Measurements from ENCODE around the gene DUSP1.

DUSP1 gene

GRCh38 chr5:172740428-172741205 lies 30.4 kb downstream of the DUSP1 start:
- no peak for DNase-seq (ENCODE audit: low read depth)
- TF ChIP-seq, protein P1, sequence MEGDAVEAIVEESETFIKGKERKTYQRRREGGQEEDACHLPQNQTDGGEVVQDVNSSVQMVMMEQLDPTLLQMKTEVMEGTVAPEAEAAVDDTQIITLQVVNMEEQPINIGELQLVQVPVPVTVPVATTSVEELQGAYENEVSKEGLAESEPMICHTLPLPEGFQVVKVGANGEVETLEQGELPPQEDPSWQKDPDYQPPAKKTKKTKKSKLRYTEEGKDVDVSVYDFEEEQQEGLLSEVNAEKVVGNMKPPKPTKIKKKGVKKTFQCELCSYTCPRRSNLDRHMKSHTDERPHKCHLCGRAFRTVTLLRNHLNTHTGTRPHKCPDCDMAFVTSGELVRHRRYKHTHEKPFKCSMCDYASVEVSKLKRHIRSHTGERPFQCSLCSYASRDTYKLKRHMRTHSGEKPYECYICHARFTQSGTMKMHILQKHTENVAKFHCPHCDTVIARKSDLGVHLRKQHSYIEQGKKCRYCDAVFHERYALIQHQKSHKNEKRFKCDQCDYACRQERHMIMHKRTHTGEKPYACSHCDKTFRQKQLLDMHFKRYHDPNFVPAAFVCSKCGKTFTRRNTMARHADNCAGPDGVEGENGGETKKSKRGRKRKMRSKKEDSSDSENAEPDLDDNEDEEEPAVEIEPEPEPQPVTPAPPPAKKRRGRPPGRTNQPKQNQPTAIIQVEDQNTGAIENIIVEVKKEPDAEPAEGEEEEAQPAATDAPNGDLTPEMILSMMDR (IDR thresholded peaks at IDR 0.05; ENCODE audit: control insufficient read depth, extremely low read depth, insufficient read depth), result no peak
- no peak overlapping the region for H3K4me3 ChIP-seq (ENCODE audit: low read depth, low read length)

DNA sequence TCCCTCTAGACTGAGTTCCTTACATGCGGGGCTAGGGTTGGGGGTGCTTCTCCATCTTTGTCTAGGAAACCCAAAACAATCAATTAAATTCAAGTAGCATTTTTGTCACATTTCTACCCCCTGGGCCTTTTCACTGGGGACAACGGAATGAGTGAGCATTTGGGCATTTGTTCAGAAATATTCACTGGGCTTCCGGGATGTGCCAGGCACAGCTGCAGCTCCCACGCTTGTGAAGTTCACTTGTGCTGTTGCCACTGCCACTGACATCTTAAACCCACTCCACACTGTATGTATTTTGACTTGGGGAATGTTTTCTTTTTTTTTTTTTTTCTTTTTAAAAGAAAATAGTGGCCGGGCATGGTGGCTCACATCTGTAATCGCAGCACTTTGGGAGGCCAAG lies 31.6 kb downstream of the DUSP1 start:
- DNase-seq (ENCODE audit: low read depth), result no peak
- TF ChIP-seq, protein P1 (IDR thresholded peaks at IDR 0.05; ENCODE audit: control insufficient read depth, extremely low read depth, insufficient read depth), result no peak
- H3K4me3 ChIP-seq (ENCODE audit: low read depth, low read length), result no peak overlapping the region

GRCh38 chr5:172736508-172737135 lies 34.4 kb downstream of the DUSP1 start:
- TF ChIP-seq, protein P1 (IDR thresholded peaks at IDR 0.05; ENCODE audit: control insufficient read depth, extremely low read depth, insufficient read depth), result no peak
- DNase-seq (ENCODE audit: low read depth), result no peak

GRCh38 chr5:172735141-172735831 lies 35.7 kb downstream of the DUSP1 start:
- H3K4me3 ChIP-seq (ENCODE audit: low read depth, low read length), result no peak overlapping the region
- no peak for DNase-seq (ENCODE audit: low read depth)
- TF ChIP-seq, protein P1 (IDR thresholded peaks at IDR 0.05; ENCODE audit: control insufficient read depth, extremely low read depth, insufficient read depth), result no peak

More at GRCh38 chr5:172736508-172737135, 34.4 kb downstream of the DUSP1 start:
- H3K4me3 ChIP-seq (ENCODE audit: low read depth, low read length), result no peak overlapping the region

GRCh38 chr5:172733974-172734346 lies 37.0 kb downstream of the DUSP1 start:
- no peak overlapping the region for H3K4me3 ChIP-seq (ENCODE audit: low read depth, low read length)
- TF ChIP-seq, protein P1 (IDR thresholded peaks at IDR 0.05; ENCODE audit: control insufficient read depth, extremely low read depth, insufficient read depth), result no peak
- DNase-seq (ENCODE audit: low read depth), result no peak

DNA sequence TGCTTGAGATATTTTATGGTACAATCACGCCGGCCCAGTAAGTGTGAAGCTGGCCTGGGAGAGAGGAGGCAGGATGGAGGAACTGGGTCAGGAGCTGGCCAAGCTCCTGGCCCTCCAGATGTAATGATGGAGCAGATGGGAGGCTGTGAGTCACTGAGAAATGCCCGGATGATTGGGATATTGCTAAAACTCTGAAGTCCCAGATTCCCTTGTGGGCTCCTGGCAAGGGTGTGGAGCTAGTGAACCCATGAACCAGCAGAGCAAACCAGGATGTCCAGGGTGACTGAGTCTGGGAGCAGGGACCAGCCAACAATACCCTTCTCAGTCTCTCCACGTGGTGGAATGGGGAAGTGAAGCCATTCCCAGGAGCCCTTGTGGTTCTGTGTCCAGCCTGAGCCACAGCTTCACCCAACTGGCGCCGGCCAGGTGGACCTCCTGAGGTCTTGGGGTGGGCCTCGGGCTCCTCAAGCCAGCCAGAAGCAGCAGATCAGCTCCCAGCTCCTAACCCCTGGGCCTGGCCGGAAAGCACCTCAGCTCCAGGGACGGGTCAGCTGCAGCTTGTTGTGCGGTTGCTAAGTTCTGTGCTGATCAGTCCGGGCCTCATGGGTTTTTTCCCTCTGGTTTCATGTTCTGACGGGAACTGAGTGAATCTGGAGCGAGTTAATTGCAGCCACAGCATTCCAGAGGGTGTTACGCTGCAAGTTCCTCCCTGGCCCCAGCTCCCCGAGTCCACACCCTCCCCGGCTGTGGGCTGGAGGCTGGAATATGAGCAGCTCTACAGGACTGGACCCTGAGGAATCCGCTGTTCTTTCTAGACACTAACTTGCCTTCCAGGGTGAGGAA lies 37.6 kb downstream of the DUSP1 start:
- H3K4me3 ChIP-seq (ENCODE audit: low read depth, low read length), result no peak overlapping the region
- TF ChIP-seq, protein P1 (IDR thresholded peaks at IDR 0.05; ENCODE audit: control insufficient read depth, extremely low read depth, insufficient read depth), result no peak
- DNase-seq (ENCODE audit: low read depth), result no peak

Measured in LNCaP clone FGC (cell line).